OCI-LY1 (cell line): ENCODE results near the gene RNF217.

Experiments used
- EZH2 ChIP-seq: fragments of 200-600 bp; sonication (generic), shearing (Covaris generic); IDR thresholded peaks from 2 replicates; pipeline ENCODE4 v1.8.0; 2017; ENCODE audit warnings: borderline replicate concordance, mixed run types, mild to moderate bottlenecking, antibody characterized with exemption, low read length, moderate library complexity, mixed read lengths
- TF ChIP-seq, protein P1 (sequence below): fragments of 200-600 bp; sonication (generic), shearing (Covaris generic); IDR thresholded peaks from 2 replicates; pipeline ENCODE4 v1.5.1; 2017; ENCODE audit warnings: mild to moderate bottlenecking, antibody characterized with exemption, low read length, moderate library complexity, mixed read lengths

GRCh38 chr6:125041740-125042459 is 79.7 kb downstream of the RNF217 start:
- TF ChIP-seq, protein P1, sequence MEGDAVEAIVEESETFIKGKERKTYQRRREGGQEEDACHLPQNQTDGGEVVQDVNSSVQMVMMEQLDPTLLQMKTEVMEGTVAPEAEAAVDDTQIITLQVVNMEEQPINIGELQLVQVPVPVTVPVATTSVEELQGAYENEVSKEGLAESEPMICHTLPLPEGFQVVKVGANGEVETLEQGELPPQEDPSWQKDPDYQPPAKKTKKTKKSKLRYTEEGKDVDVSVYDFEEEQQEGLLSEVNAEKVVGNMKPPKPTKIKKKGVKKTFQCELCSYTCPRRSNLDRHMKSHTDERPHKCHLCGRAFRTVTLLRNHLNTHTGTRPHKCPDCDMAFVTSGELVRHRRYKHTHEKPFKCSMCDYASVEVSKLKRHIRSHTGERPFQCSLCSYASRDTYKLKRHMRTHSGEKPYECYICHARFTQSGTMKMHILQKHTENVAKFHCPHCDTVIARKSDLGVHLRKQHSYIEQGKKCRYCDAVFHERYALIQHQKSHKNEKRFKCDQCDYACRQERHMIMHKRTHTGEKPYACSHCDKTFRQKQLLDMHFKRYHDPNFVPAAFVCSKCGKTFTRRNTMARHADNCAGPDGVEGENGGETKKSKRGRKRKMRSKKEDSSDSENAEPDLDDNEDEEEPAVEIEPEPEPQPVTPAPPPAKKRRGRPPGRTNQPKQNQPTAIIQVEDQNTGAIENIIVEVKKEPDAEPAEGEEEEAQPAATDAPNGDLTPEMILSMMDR = no peak
- no peak for TF ChIP-seq EZH2
